ENCODE results near the gene NID1. TPM values are rescaled to one million over a fixed set of nuclear protein-coding genes. Genes with fewer than 3 reads are reported as not detected.
A peak's percentile ranks its signal among the peaks of the same experiment; 100 is the strongest.
"Not testable (repeated sequence)": the region's sequence is repeated elsewhere in the genome, so short reads cannot be mapped to it uniquely, and the experiment has no call there.

The NID1 gene
- total and polyA plus RNA-seq, 4 donors = 15.4 to 151 (median 45.1) TPM

DNA sequence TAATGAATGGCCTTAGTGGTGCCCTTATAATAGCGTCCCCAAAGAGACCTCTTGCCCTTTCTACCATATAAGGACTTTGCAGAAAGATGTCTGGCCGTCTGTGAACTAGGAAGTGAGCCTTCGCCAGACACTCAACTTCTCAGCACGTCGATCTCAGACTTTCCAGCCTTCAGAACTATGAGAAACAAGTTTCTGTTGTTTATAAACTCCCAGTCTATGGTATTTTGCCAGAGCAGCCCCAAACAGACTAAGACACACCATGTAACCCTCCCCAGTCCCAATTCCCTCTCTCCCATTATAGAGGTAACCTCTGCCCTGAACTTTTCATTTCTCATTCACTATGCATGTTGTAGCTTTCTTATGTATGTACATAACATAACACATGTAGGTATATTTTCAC is 55.7 kb downstream of the NID1 start:
- H3K27me3 ChIP-seq (ENCODE audit: control insufficient read depth in 3 of 3, insufficient read depth in 3 of 3, low read length in 2 of 3) = no peaks in the 10 kb centered on the region
- ATAC-seq (ENCODE audit: insufficient read depth, low FRiP score) (no peak), DNase-seq (peak in 2 of 3 donors; percentile 51 to 75)
- peak overlapping the region in 1 of 2 donors; percentile 45 for H3K27ac ChIP-seq (ENCODE audit: low read depth in 1 of 2, low read length in 1 of 2)
- no peaks in the 10 kb centered on the region for H3K9me3 ChIP-seq (ENCODE audit: control insufficient read depth in 4 of 4, insufficient read depth in 3 of 4, low read length in 3 of 4)
- H3K4me1 ChIP-seq (ENCODE audit: control insufficient read depth in 5 of 5, insufficient read depth in 5 of 5, low read length in 5 of 5) = peaks cover 0 to 11% (median 2%) of the 10 kb centered on the region in 5 donors
- H3K36me3 ChIP-seq (ENCODE audit: control insufficient read depth in 4 of 4, insufficient read depth in 4 of 4, low read length in 4 of 4) = peaks cover 10 to 49% (median 32%) of the 10 kb centered on the region in 4 donors
- no peak overlapping the region for H3K4me3 ChIP-seq
- no peak overlapping the region for H3K9ac ChIP-seq (ENCODE audit: insufficient read depth in 1 of 2, low read length in 2 of 2)
- WGBS, 2 donors = 56 to 75% methylated on average over 5 of the region's 5 CpGs
- TF ChIP-seq CTCF (IDR thresholded peaks at IDR 0.05; ENCODE audit: control extremely low read depth, extremely low read depth) = no peak

DNA sequence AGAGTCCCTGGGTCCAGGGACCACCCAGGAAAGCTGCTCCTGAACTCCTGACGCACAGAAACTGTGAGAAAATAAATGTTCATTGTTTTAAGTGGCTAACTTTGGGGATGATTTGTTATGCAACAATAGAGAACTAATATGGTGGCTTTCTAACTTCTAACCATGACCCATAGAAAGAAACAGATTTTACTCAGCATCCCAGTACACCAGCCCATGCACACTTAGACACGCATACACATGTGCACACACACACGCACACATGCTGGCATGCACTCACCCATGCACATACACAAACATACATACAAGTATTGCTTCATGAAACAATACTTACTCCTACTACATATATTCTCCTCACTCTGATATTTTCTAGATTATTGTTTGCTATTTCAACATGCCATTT is 57.1 kb downstream of the NID1 start:
- DNase-seq (no peak), ATAC-seq (ENCODE audit: insufficient read depth, low FRiP score) (no peak)
- H3K4me1 ChIP-seq (ENCODE audit: control insufficient read depth in 5 of 5, insufficient read depth in 5 of 5, low read length in 5 of 5) = peaks cover 0 to 11% (median 2%) of the 10 kb centered on the region in 5 donors
- no peak overlapping the region for H3K4me3 ChIP-seq
- H3K27ac ChIP-seq (ENCODE audit: low read depth in 1 of 2, low read length in 1 of 2) = no peak overlapping the region
- H3K9ac ChIP-seq (ENCODE audit: insufficient read depth in 1 of 2, low read length in 2 of 2) = no peak overlapping the region
- H3K9me3 ChIP-seq (ENCODE audit: control insufficient read depth in 4 of 4, insufficient read depth in 3 of 4, low read length in 3 of 4) = no peaks in the 10 kb centered on the region
- no peaks in the 10 kb centered on the region for H3K27me3 ChIP-seq (ENCODE audit: control insufficient read depth in 3 of 3, insufficient read depth in 3 of 3, low read length in 2 of 3)
- WGBS, 2 donors = 97 to 99% methylated on average over 3 of the region's 3 CpGs
- peaks cover 6 to 43% (median 29%) of the 10 kb centered on the region in 4 donors for H3K36me3 ChIP-seq (ENCODE audit: control insufficient read depth in 4 of 4, insufficient read depth in 4 of 4, low read length in 4 of 4)
- no peak for TF ChIP-seq CTCF (IDR thresholded peaks at IDR 0.05; ENCODE audit: control extremely low read depth, extremely low read depth)

- H3K36me3 ChIP-seq (ENCODE audit: control insufficient read depth in 4 of 4, insufficient read depth in 4 of 4, low read length in 4 of 4) = peaks cover 2 to 25% (median 19%) of the 10 kb centered on the region in 4 donors
- DNase-seq; H3K9ac ChIP-seq (ENCODE audit: insufficient read depth in 1 of 2, low read length in 2 of 2); H3K9me3 ChIP-seq (ENCODE audit: control insufficient read depth in 4 of 4, insufficient read depth in 3 of 4, low read length in 3 of 4); H3K4me1 ChIP-seq (ENCODE audit: control insufficient read depth in 5 of 5, insufficient read depth in 5 of 5, low read length in 5 of 5); H3K4me3 ChIP-seq; H3K27ac ChIP-seq (ENCODE audit: low read depth in 1 of 2, low read length in 1 of 2); H3K27me3 ChIP-seq (ENCODE audit: control insufficient read depth in 3 of 3, insufficient read depth in 3 of 3, low read length in 2 of 3); ATAC-seq (ENCODE audit: insufficient read depth, low FRiP score): not testable (repeated sequence)
- 72 to 85% methylated on average over 9 of the region's 9 CpGs for WGBS, 2 donors
These were observed 61.8 kb downstream of the NID1 start for GRCh38 chr1:236003058-236003457.

DNA sequence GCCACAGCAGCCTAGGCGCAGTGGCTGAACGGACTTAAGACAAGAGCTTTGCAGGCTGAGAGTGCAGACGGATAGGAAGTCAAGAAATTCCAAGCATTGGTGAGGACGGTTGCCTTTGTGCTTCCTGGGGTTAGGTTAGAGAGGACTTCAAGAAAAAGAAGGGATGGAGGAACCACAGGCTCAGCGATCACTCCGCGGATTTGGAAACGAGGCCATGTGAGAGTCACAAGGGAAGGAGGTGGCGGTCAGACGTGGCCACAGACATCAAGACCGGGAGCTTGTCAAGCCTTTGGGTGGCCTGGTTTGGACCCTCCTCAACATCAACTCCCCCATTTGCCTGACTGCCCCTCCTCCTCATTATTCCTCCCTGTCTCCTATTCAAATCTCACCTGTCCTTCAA is 62.3 kb downstream of the NID1 start:
- Histone ChIP-seq H3K4me1 (ENCODE audit: control insufficient read depth in 5 of 5, insufficient read depth in 5 of 5, low read length in 5 of 5) (peaks cover 0 to 5% (median 0%) of the 10 kb centered on the region in 5 donors), H3K9me3 (ENCODE audit: control insufficient read depth in 4 of 4, insufficient read depth in 3 of 4, low read length in 3 of 4) (no peaks in the 10 kb centered on the region), H3K27me3 (ENCODE audit: control insufficient read depth in 3 of 3, insufficient read depth in 3 of 3, low read length in 2 of 3) (no peaks in the 10 kb centered on the region), H3K36me3 (ENCODE audit: control insufficient read depth in 4 of 4, insufficient read depth in 4 of 4, low read length in 4 of 4) (peaks cover under 1 to 20% (median 16%) of the 10 kb centered on the region in 4 donors), H3K4me3 (no peak overlapping the region), H3K27ac (ENCODE audit: low read depth in 1 of 2, low read length in 1 of 2) (no peak overlapping the region), H3K9ac (ENCODE audit: insufficient read depth in 1 of 2, low read length in 2 of 2) (no peak overlapping the region)
- ATAC-seq (ENCODE audit: insufficient read depth, low FRiP score) (no peak), DNase-seq (no peak)
- no peak for TF ChIP-seq CTCF (IDR thresholded peaks at IDR 0.05; ENCODE audit: control extremely low read depth, extremely low read depth)
- 82 to 92% methylated on average over 11 of the region's 11 CpGs for WGBS, 2 donors

Data from lung (tissue), 12 donors.